Smooth muscle cell (in vitro differentiated cells): ENCODE measurements around the gene AMBRA1. TPM values are rescaled to one million over a fixed set of nuclear protein-coding genes. Genes with fewer than 3 reads are reported as not detected.

Experiments
- DNase-seq: peaks from one replicate; lab custom pipeline; 2025; ENCODE audit not compliant: unreplicated experiment; lab: John Stamatoyannopoulos, UW
- H2AFZ ChIP-seq: fragments of 200-600 bp; sonication (generic); 2 replicates; pipeline ENCODE4 v1.6.0; 2016; ENCODE audit warnings: antibody characterized with exemption, low read depth, mild to moderate bottlenecking
- H3F3A ChIP-seq: fragments of 200-600 bp; sonication (generic); 2 replicates; pipeline ENCODE4 v1.6.0; 2017; ENCODE audit warnings: antibody characterized with exemption, low read depth
- H3K27ac ChIP-seq: fragments of 200-600 bp; sonication (generic); 2 replicates; pipeline ENCODE4 v1.5.1; 2016; ENCODE audit warnings: low read depth, mild to moderate bottlenecking
- H3K27me3 ChIP-seq: fragments of 200-600 bp; sonication (generic); 2 replicates; pipeline ENCODE4 v1.6.1; 2016; ENCODE audit warnings: low read depth, mild to moderate bottlenecking
- H3K36me3 ChIP-seq: fragments of 200-600 bp; sonication (generic); 2 replicates; pipeline ENCODE4 v1.5.1; 2016; ENCODE audit warnings: low read depth
- H3K4me1 ChIP-seq: fragments of 200-600 bp; sonication (generic); 2 replicates; pipeline ENCODE4 v1.5.1; 2016; ENCODE audit warnings: low read depth
- H3K4me2 ChIP-seq: fragments of 200-600 bp; sonication (generic); 2 replicates; pipeline ENCODE4 v1.6.0; 2016; ENCODE audit warnings: mild to moderate bottlenecking
- H3K4me3 ChIP-seq: fragments of 200-600 bp; sonication (generic); 2 replicates; pipeline ENCODE4 v1.5.1; 2016; ENCODE audit warnings: mild to moderate bottlenecking
- H3K79me2 ChIP-seq: fragments of 200-600 bp; sonication (generic); 2 replicates; pipeline ENCODE4 v1.6.0; 2016; ENCODE audit warnings: low read depth, mild to moderate bottlenecking
- H3K9ac ChIP-seq: fragments of 200-600 bp; sonication (generic); 2 replicates; pipeline ENCODE4 v1.6.0; 2016; ENCODE audit warnings: low read depth
- H3K9me3 ChIP-seq: fragments of 200-600 bp; sonication (generic); replicated peaks from 2 replicates; pipeline ENCODE4 v1.5.1; 2016; ENCODE audit warnings: low read depth
- H4K20me1 ChIP-seq: fragments of 200-600 bp; sonication (generic); 2 replicates; pipeline ENCODE4 v1.6.0; 2016; ENCODE audit warnings: low read depth
- WGBS: methylation state at CpG from one replicate; pipeline ENCODE4 v1.1.7; 2016; ENCODE audit warnings: low lambda C conversion rate; 5-methylcytosine and 5-hydroxymethylcytosine counted together
- polyA plus RNA-seq: library from polyadenylated mRNA; unstranded; fragments of >200 nt; fragmentation: Nextera tagmentation; extraction: Ambion mirVana; gene quantifications from 2 replicates; pipeline ENCODE4 v1.2.1, GENCODE V29; 2016
- total RNA-seq: library from RNA; depleted of rRNA; stranded (reverse); fragments of >200 nt; gene quantifications from 2 replicates; pipeline ENCODE4 v1.2.3, GENCODE V29; 2014
- TF ChIP-seq, protein P1 (sequence below): fragments of 200-600 bp; sonication (generic); IDR thresholded peaks from 2 replicates; pipeline ENCODE4 v1.5.1; 2017; ENCODE audit warnings: borderline replicate concordance, mild to moderate bottlenecking, antibody characterized with exemption; ENCODE audit not compliant: insufficient read depth, poor library complexity, severe bottlenecking

The AMBRA1 gene
- total and polyA plus RNA-seq, 2 experiments from 2014 or later, result 10.3 to 38.3 TPM

DNA sequence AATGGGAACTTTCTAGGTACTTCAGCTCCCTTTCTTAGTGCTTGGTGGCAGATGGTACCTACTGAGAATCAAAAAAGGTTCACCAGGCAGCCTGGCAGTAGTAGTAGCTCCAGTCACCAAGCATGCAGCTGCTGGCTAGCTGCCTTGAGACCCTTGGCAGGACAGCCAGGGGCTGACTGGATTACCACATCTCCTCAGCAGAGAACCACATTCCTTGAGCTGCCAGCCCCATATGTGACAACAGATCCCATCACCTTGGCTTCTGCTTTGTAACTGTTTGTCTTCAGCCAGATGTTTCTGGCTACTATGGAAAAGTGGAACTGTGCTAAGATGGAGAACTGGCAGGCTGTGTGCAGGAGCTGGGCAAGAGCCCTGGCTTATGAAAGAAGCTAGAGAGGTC lies 162.6 kb downstream of the AMBRA1 start:
- Histone ChIP-seq H3K9ac (no peak overlapping the region), H3K36me3 (no peaks in the 10 kb centered on the region), H3K9me3 (no peaks in the 10 kb centered on the region), H3K27ac (no peak overlapping the region), H2AFZ (no peak overlapping the region), H3K79me2 (no peaks in the 10 kb centered on the region), H3K4me3 (no peak overlapping the region), H3K4me1 (peaks cover 6% of the 10 kb centered on the region), H4K20me1 (no peaks in the 10 kb centered on the region), H3K27me3 (no peaks in the 10 kb centered on the region), H3F3A (no peaks in the 10 kb centered on the region), H3K4me2 (no peak overlapping the region)
- TF ChIP-seq, protein P1, sequence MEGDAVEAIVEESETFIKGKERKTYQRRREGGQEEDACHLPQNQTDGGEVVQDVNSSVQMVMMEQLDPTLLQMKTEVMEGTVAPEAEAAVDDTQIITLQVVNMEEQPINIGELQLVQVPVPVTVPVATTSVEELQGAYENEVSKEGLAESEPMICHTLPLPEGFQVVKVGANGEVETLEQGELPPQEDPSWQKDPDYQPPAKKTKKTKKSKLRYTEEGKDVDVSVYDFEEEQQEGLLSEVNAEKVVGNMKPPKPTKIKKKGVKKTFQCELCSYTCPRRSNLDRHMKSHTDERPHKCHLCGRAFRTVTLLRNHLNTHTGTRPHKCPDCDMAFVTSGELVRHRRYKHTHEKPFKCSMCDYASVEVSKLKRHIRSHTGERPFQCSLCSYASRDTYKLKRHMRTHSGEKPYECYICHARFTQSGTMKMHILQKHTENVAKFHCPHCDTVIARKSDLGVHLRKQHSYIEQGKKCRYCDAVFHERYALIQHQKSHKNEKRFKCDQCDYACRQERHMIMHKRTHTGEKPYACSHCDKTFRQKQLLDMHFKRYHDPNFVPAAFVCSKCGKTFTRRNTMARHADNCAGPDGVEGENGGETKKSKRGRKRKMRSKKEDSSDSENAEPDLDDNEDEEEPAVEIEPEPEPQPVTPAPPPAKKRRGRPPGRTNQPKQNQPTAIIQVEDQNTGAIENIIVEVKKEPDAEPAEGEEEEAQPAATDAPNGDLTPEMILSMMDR, result no peak
- no peak for DNase-seq

DNA sequence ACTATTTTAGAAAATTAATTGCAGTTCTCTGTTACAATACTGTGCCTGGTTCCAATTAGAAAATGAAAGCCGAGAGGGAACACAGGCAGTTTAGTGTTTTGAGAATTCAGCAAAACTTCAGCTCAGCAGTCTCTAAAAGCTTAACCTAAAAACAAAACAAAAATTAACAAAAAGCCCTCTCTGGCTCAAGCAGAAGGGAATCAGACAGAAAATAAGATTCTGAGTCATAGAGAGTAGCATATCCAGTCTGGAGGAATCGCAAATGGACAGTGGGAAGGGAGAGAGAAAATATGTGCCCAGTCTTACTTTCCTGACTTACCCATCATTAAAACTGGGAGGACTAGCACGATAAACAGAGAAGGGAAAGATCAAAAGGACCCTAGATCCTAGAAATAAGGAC lies 164.1 kb downstream of the AMBRA1 start:
- Histone ChIP-seq H3K4me2 (peak overlapping the region; percentile 59), H3K4me1 (peaks cover 6% of the 10 kb centered on the region), H2AFZ (no peak overlapping the region), H3K9me3 (no peaks in the 10 kb centered on the region), H3K36me3 (no peaks in the 10 kb centered on the region), H3K79me2 (no peaks in the 10 kb centered on the region), H4K20me1 (no peaks in the 10 kb centered on the region), H3K27me3 (no peaks in the 10 kb centered on the region), H3K9ac (peak overlapping the region; percentile 20), H3K4me3 (no peak overlapping the region), H3K27ac (peak overlapping the region; percentile 85), H3F3A (no peaks in the 10 kb centered on the region)
- DNase-seq, result no peak
- TF ChIP-seq, protein P1, result no peak
- WGBS, result 35% methylated on average over 3 of the region's 3 CpGs

DNA sequence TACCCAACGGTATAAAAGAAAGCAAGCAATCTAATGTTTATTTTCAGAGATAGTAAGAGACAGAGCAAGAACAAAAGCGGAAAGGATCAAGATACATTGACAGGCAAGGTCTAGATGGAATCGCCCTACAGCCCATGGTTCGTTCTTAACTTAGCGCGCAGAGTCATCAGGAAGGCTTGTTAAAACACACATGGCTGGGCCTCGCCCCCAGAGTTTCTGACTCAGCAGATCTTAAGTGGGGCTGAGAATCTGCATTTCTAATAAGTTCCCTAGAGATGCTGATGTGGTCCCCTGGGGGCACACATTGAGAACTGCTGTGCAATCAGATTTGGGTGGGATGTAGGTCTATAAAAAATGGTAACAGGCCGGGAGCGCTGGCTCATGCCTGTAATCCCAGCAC lies 166.5 kb downstream of the AMBRA1 start:
- Histone ChIP-seq H3F3A (no peaks in the 10 kb centered on the region), H3K36me3 (no peaks in the 10 kb centered on the region), H4K20me1 (peaks cover 6% of the 10 kb centered on the region), H3K9ac (no peak overlapping the region), H2AFZ (no peak overlapping the region), H3K27ac (no peak overlapping the region), H3K9me3 (no peaks in the 10 kb centered on the region), H3K4me3 (no peak overlapping the region), H3K4me2 (no peak overlapping the region), H3K79me2 (no peaks in the 10 kb centered on the region), H3K27me3 (no peaks in the 10 kb centered on the region), H3K4me1 (peaks cover 6% of the 10 kb centered on the region)
- DNase-seq, result no peak
- whole genome bisulfite sequencing, result 50% methylated on average over 9 of the region's 9 CpGs
- TF ChIP-seq, protein P1, result no peak

DNA sequence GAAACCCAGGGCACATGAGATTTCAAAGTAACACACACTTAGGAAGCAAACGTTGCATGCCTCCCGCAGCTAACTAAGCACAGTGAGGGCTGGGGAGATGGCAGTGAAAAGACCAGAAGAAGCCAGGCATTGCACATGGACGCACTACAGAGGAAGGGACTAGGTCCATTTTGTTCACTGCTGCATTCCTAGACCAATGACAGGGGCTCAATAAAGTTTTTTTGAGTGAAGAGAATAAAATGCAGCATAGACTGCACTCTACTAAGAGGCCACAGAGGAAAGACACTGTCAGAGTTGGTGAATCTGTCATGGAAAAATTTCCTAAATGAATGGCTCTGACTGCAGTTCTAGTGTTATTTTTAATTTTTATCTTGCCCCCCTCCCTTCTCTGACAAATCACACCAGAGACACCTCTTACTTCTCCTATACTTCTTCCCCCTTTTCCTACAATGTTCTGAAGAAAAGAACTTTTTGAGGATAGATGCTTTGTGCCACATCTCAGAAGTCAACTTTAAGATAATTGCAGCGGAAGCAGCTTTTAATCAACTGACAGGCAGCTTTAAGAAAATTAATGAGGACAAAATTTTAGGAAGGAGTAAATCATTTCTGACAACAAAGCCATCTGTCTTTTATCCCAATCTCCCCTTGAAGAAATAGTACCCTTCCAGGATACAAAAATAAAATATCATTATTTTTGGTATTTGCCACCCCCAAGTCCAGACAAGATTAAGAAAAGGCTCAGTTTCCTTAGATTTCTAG lies 167.4 kb downstream of the AMBRA1 start:
- Histone ChIP-seq H3K27me3 (no peaks in the 10 kb centered on the region), H3K9me3 (no peaks in the 10 kb centered on the region), H3K27ac (no peak overlapping the region), H2AFZ (no peak overlapping the region), H4K20me1 (peaks cover 7% of the 10 kb centered on the region), H3K4me1 (peaks cover 6% of the 10 kb centered on the region), H3K36me3 (no peaks in the 10 kb centered on the region), H3K79me2 (no peaks in the 10 kb centered on the region), H3K4me2 (no peak overlapping the region), H3F3A (no peaks in the 10 kb centered on the region), H3K9ac (no peak overlapping the region), H3K4me3 (no peak overlapping the region)
- no peak for DNase-seq
- whole genome bisulfite sequencing, result 83% methylated on average over 4 of the region's 4 CpGs
- TF ChIP-seq, protein P1, result no peak
